Liver (tissue), 9 donors: ENCODE results near the gene ASPHD2. TPM values are rescaled to one million over a fixed set of nuclear protein-coding genes. Genes with fewer than 3 reads are reported as not detected.

Source experiments
- DNase-seq: peaks from one replicate; pipeline ENCODE4 v3.0.0-alpha.2; 2017; ENCODE audit warnings: low spot score
- H3K27ac ChIP-seq, 2 donors: one replicate each; pipeline ENCODE4 v1.7.0; 2013; ENCODE audit warnings: inconsistent platforms in 2 of 2, low read length in 2 of 2, control low read depth in 1 of 2, low read depth in 1 of 2, mild to moderate bottlenecking in 1 of 2
- H3K27me3 ChIP-seq, 4 donors: one replicate each; pipeline versions ENCODE4 v1.6.1 to v1.7.0; 2013; ENCODE audit warnings: low read length in 3 of 4, inconsistent platforms in 1 of 4, mild to moderate bottlenecking in 1 of 4, moderate library complexity in 1 of 4; ENCODE audit not compliant: control insufficient read depth in 4 of 4, insufficient read depth in 4 of 4
- H3K36me3 ChIP-seq, 4 donors: one replicate each; pipeline versions ENCODE4 v1.6.1 to v1.7.0; 2013; ENCODE audit warnings: low read length in 3 of 4, mild to moderate bottlenecking in 3 of 4, low read depth in 1 of 4, moderate library complexity in 1 of 4; ENCODE audit not compliant: control insufficient read depth in 4 of 4, insufficient read depth in 3 of 4
- H3K4me1 ChIP-seq, 4 donors: one replicate each; pipeline versions ENCODE4 v1.6.1 to v1.7.0; 2013; ENCODE audit warnings: low read length in 3 of 4, mild to moderate bottlenecking in 3 of 4, moderate library complexity in 1 of 4; ENCODE audit not compliant: control insufficient read depth in 4 of 4, insufficient read depth in 4 of 4
- H3K4me3 ChIP-seq, 3 donors: one replicate each; pipeline versions ENCODE4 v1.6.1 to v1.7.0; 2013; ENCODE audit warnings: low read length in 3 of 3, control low read depth in 1 of 3, low read depth in 1 of 3, mild to moderate bottlenecking in 1 of 3
- H3K9ac ChIP-seq, 2 donors: one replicate each; pipeline ENCODE4 v1.7.0; 2013; ENCODE audit warnings: low read length in 2 of 2, mild to moderate bottlenecking in 2 of 2, moderate library complexity in 2 of 2, control low read depth in 1 of 2, low read depth in 1 of 2
- H3K9me3 ChIP-seq, 4 donors: one replicate each; pipeline versions ENCODE4 v1.6.1 to v1.7.0; 2013; ENCODE audit warnings: low read length in 3 of 4; ENCODE audit not compliant: control insufficient read depth in 4 of 4
- EGR1 ChIP-seq, 2 donors: IDR thresholded peaks; 2 replicates each; pipeline ENCODE4 v1.6.1; 2016 to 2018; ENCODE audit warnings: antibody characterized with exemption in 2 of 2, low read depth in 2 of 2
- FOXA1 ChIP-seq: IDR thresholded peaks from 2 replicates; pipeline ENCODE4 v1.6.1; 2016; ENCODE audit warnings: antibody characterized with exemption
- FOXA2 ChIP-seq: IDR thresholded peaks from 2 replicates; pipeline ENCODE4 v1.6.1; 2016; ENCODE audit warnings: antibody characterized with exemption
- GABPA ChIP-seq, 2 donors: IDR thresholded peaks in 1 of 2; conservative IDR thresholded peaks in 1 of 2; 2 replicates each; pipeline ENCODE4 v1.6.1; 2016; ENCODE audit warnings: antibody characterized with exemption in 2 of 2, mild to moderate bottlenecking in 1 of 2, moderate library complexity in 1 of 2
- HNF4A ChIP-seq, 2 donors: conservative IDR thresholded peaks; 2 replicates each; pipeline ENCODE4 v1.6.1; 2016; ENCODE audit warnings: antibody characterized with exemption in 2 of 2, mild to moderate bottlenecking in 2 of 2
- HNF4G ChIP-seq: IDR thresholded peaks from 2 replicates; pipeline ENCODE4 v1.6.1; 2016; ENCODE audit warnings: antibody characterized with exemption
- JUND ChIP-seq, 2 donors: IDR thresholded peaks; 2 replicates each; pipeline ENCODE4 v1.6.1; 2016; ENCODE audit warnings: antibody characterized with exemption in 2 of 2
- NR2F2 ChIP-seq: IDR thresholded peaks from 2 replicates; pipeline ENCODE4 v1.6.1; 2016; ENCODE audit warnings: antibody characterized with exemption
- RAD21 ChIP-seq, 2 donors: IDR thresholded peaks; 2 replicates each; pipeline ENCODE4 v1.6.1; 2016; ENCODE audit warnings: antibody characterized with exemption in 2 of 2, mild to moderate bottlenecking in 2 of 2
- RXRA ChIP-seq, 2 donors: IDR thresholded peaks; 2 replicates each; pipeline ENCODE4 v1.6.1; 2017 to 2018; ENCODE audit warnings: antibody characterized with exemption in 2 of 2, mild to moderate bottlenecking in 1 of 2
- SP1 ChIP-seq: IDR thresholded peaks from 2 replicates; pipeline ENCODE4 v1.6.1; 2018; ENCODE audit warnings: antibody characterized with exemption, mild to moderate bottlenecking
- TAF1 ChIP-seq: conservative IDR thresholded peaks from 2 replicates; pipeline ENCODE4 v1.6.1; 2016; ENCODE audit warnings: antibody characterized with exemption, mild to moderate bottlenecking
- YY1 ChIP-seq: IDR thresholded peaks from 2 replicates; pipeline ENCODE4 v1.6.1; 2016; ENCODE audit warnings: antibody characterized with exemption, mild to moderate bottlenecking
- WGBS: extraction: QIAGEN DNeasy Blood & Tissue Kit; methylation state at CpG from one replicate; pipeline ENCODE4 v1.1.7; 2013; 5-methylcytosine and 5-hydroxymethylcytosine counted together
- polyA plus RNA-seq, 2 donors: library from polyadenylated mRNA; stranded (reverse) in 1 of 2; unstranded in 1 of 2; fragments of 200-250 nt in 1 of 2; fragments of >200 nt in 1 of 2; fragmentation: Nextera tagmentation in 1 of 2; extraction: Ambion mirVana in 1 of 2; gene quantifications; one replicate each; pipeline versions ENCODE4 v1.2.1 to v1.2.3, GENCODE V29; 2013 to 2015
- total RNA-seq, 2 donors: library from RNA; depleted of rRNA; stranded (reverse); fragments of >200 nt; gene quantifications; one replicate each; pipeline ENCODE4 v1.2.3, GENCODE V29; 2014
- TF ChIP-seq, protein P1 (sequence below): IDR thresholded peaks from 2 replicates; pipeline ENCODE4 v1.6.1; 2016; ENCODE audit warnings: antibody characterized with exemption
- TF ChIP-seq, protein P2 (sequence below): IDR thresholded peaks from 2 replicates; pipeline ENCODE4 v1.6.1; 2016; ENCODE audit warnings: antibody characterized with exemption
- TF ChIP-seq, protein P3 (sequence below): fragments of 150-350 bp; IDR thresholded peaks from 2 replicates; pipeline ENCODE4 v1.5.1; 2017; ENCODE audit warnings: improper control_type of control experiment, low read depth, low read length; ENCODE audit not compliant: missing input control
- TF ChIP-seq, protein P4 (sequence below): IDR thresholded peaks from 2 replicates; pipeline ENCODE4 v1.6.1; 2016; ENCODE audit warnings: antibody characterized with exemption
- TF ChIP-seq, protein P5 (sequence below): IDR thresholded peaks from 2 replicates; pipeline ENCODE4 v1.6.1; 2016; ENCODE audit warnings: antibody characterized with exemption, mild to moderate bottlenecking
- donor health status: healthy.
- donor health status: healthy.
- donor health status: healthy.
- donor health status: healthy.
- donor health status: healthy.

The ASPHD2 gene
- total and polyA plus RNA-seq, 4 donors = 0.12 to 0.47 (median 0.18) TPM

DNA sequence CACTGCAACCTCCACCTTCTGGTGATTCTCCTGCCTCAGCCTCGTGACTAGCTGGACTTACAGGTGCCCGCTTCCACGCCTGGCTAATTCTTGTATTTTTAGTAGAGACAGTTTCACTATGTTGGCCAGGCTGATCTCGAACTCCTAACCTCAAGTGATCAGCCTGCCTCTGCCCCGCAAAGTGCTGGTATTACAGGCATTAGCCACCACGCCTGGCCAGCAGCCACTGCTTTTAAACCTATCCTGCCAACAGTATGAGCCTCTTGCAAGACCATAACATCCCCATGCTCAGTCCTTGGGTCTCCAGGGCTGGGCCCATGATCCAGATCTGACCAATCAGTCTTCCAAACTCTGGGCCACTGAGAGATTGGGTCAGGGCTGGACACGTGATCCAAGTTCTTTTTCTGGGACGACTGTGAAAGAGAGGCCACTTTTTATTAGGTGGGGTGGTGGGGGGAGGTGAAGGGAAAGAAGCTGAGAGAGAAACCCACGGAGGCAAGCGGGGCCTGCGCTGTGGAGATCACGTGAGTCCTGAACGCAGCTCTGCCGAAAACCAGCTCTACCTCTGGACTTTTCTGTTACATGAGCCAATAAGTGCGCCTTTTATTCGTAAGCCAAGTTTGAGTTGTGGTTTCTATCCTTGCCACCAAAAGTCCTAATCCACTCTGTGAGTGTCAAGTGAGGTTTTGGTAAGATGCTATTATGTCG, 17.9 kb downstream of the ASPHD2 start:
- no peaks in the 10 kb centered on the region for H3K4me1 ChIP-seq
- no peaks in the 10 kb centered on the region for H3K9me3 ChIP-seq
- no peaks in the 10 kb centered on the region for H3K27me3 ChIP-seq
- peaks cover 0 to 17% (median 8%) of the 10 kb centered on the region in 4 donors for H3K36me3 ChIP-seq
- WGBS = 93% methylated on average over 17 of the region's 17 CpGs
- no peak overlapping the region for H3K4me3 ChIP-seq
- TF ChIP-seq JUND (IDR thresholded peaks at IDR 0.05) = no peak
- TF ChIP-seq GABPA (IDR thresholded peaks at IDR 0.05 in 1 of 2, conservative IDR thresholded peaks at IDR 0.05 in 1 of 2) = no peak
- TF ChIP-seq FOXA2 = no peak
- TF ChIP-seq, protein P1, sequence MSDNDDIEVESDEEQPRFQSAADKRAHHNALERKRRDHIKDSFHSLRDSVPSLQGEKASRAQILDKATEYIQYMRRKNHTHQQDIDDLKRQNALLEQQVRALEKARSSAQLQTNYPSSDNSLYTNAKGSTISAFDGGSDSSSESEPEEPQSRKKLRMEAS = no peak
- no peak for TF ChIP-seq RAD21 (IDR thresholded peaks at IDR 0.05)
- TF ChIP-seq NR2F2 = no peak
- TF ChIP-seq, protein P2, sequence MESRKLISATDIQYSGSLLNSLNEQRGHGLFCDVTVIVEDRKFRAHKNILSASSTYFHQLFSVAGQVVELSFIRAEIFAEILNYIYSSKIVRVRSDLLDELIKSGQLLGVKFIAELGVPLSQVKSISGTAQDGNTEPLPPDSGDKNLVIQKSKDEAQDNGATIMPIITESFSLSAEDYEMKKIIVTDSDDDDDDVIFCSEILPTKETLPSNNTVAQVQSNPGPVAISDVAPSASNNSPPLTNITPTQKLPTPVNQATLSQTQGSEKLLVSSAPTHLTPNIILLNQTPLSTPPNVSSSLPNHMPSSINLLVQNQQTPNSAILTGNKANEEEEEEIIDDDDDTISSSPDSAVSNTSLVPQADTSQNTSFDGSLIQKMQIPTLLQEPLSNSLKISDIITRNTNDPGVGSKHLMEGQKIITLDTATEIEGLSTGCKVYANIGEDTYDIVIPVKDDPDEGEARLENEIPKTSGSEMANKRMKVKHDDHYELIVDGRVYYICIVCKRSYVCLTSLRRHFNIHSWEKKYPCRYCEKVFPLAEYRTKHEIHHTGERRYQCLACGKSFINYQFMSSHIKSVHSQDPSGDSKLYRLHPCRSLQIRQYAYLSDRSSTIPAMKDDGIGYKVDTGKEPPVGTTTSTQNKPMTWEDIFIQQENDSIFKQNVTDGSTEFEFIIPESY = no peak
- TF ChIP-seq HNF4A (conservative IDR thresholded peaks at IDR 0.05) = no peak
- TF ChIP-seq, protein P3, sequence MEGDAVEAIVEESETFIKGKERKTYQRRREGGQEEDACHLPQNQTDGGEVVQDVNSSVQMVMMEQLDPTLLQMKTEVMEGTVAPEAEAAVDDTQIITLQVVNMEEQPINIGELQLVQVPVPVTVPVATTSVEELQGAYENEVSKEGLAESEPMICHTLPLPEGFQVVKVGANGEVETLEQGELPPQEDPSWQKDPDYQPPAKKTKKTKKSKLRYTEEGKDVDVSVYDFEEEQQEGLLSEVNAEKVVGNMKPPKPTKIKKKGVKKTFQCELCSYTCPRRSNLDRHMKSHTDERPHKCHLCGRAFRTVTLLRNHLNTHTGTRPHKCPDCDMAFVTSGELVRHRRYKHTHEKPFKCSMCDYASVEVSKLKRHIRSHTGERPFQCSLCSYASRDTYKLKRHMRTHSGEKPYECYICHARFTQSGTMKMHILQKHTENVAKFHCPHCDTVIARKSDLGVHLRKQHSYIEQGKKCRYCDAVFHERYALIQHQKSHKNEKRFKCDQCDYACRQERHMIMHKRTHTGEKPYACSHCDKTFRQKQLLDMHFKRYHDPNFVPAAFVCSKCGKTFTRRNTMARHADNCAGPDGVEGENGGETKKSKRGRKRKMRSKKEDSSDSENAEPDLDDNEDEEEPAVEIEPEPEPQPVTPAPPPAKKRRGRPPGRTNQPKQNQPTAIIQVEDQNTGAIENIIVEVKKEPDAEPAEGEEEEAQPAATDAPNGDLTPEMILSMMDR = no peak
- no peak for TF ChIP-seq FOXA1
- no peak for TF ChIP-seq EGR1 (IDR thresholded peaks at IDR 0.05; ENCODE audit: low read depth in 2 of 2)
- no peak for TF ChIP-seq RXRA (IDR thresholded peaks at IDR 0.05)
- TF ChIP-seq, protein P4, sequence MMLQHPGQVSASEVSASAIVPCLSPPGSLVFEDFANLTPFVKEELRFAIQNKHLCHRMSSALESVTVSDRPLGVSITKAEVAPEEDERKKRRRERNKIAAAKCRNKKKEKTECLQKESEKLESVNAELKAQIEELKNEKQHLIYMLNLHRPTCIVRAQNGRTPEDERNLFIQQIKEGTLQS = no peak
- TF ChIP-seq, protein P5, sequence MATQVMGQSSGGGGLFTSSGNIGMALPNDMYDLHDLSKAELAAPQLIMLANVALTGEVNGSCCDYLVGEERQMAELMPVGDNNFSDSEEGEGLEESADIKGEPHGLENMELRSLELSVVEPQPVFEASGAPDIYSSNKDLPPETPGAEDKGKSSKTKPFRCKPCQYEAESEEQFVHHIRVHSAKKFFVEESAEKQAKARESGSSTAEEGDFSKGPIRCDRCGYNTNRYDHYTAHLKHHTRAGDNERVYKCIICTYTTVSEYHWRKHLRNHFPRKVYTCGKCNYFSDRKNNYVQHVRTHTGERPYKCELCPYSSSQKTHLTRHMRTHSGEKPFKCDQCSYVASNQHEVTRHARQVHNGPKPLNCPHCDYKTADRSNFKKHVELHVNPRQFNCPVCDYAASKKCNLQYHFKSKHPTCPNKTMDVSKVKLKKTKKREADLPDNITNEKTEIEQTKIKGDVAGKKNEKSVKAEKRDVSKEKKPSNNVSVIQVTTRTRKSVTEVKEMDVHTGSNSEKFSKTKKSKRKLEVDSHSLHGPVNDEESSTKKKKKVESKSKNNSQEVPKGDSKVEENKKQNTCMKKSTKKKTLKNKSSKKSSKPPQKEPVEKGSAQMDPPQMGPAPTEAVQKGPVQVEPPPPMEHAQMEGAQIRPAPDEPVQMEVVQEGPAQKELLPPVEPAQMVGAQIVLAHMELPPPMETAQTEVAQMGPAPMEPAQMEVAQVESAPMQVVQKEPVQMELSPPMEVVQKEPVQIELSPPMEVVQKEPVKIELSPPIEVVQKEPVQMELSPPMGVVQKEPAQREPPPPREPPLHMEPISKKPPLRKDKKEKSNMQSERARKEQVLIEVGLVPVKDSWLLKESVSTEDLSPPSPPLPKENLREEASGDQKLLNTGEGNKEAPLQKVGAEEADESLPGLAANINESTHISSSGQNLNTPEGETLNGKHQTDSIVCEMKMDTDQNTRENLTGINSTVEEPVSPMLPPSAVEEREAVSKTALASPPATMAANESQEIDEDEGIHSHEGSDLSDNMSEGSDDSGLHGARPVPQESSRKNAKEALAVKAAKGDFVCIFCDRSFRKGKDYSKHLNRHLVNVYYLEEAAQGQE = no peak
- no peak for TF ChIP-seq HNF4G
- no peak for TF ChIP-seq YY1
- no peak for TF ChIP-seq TAF1
- TF ChIP-seq SP1 = no peak
- no peak overlapping the region for H3K27ac ChIP-seq
- DNase-seq = no peak
- H3K9ac ChIP-seq = no peak overlapping the region
